ENCODE data around the gene ALG3.

ALG3 gene

GRCh38 chr3:184248454-184249411 is at the start of gene ALG3:
Gene ALG3, minus strand, starts transcription at chr3:184248962. Its CDS starts 22 bp downstream, at chr3:184248940.
- DNase-seq (ENCODE audit: low read depth in 2 of 2) = peak; percentile 93 to 94

GRCh38 chr3:184296616-184297015 is 47.9 kb upstream of the ALG3 start:
- no peak overlapping the region for H3K4me3 ChIP-seq (replicated peaks in 1 of 2; ENCODE audit: low read depth in 2 of 2, low read length in 2 of 2)
- no peak for TF ChIP-seq CTCF (IDR thresholded peaks at IDR 0.05; ENCODE audit: low read depth, low read length)
- no peak for DNase-seq (ENCODE audit: low read depth in 2 of 2)

More at GRCh38 chr3:184248454-184249411, at the start of gene ALG3:
- TF ChIP-seq CTCF (IDR thresholded peaks at IDR 0.05; ENCODE audit: low read depth, low read length) = no peak
- peak within 1 kb of the TSS; percentile 97 for H3K4me3 ChIP-seq (replicated peaks in 1 of 2; ENCODE audit: low read depth in 2 of 2, low read length in 2 of 2)

- DNase-seq (ENCODE audit: low read depth in 2 of 2) = no peak
- TF ChIP-seq CTCF (IDR thresholded peaks at IDR 0.05; ENCODE audit: low read depth, low read length) = no peak
- H3K4me3 ChIP-seq (replicated peaks in 1 of 2; ENCODE audit: low read depth in 2 of 2, low read length in 2 of 2) = no peak overlapping the region
Observed at GRCh38 chr3:184295771-184296170, 47.0 kb upstream of the ALG3 start.

- TF ChIP-seq CTCF (IDR thresholded peaks at IDR 0.05; ENCODE audit: low read depth, low read length) = no peak
- H3K4me3 ChIP-seq (replicated peaks in 1 of 2; ENCODE audit: low read depth in 2 of 2, low read length in 2 of 2) = no peak overlapping the region
- no peak for DNase-seq (ENCODE audit: low read depth in 2 of 2)
Observed at GRCh38 chr3:184291738-184292445, 43.1 kb upstream of the ALG3 start.

- no peak overlapping the region for H3K4me3 ChIP-seq (replicated peaks in 1 of 2; ENCODE audit: low read depth in 2 of 2, low read length in 2 of 2)
- no peak for DNase-seq (ENCODE audit: low read depth in 2 of 2)
- TF ChIP-seq CTCF (IDR thresholded peaks at IDR 0.05; ENCODE audit: low read depth, low read length) = no peak
Observed at GRCh38 chr3:184291044-184291737, 42.4 kb upstream of the ALG3 start.

GRCh38 chr3:184290331-184290730 is 41.6 kb upstream of the ALG3 start:
- TF ChIP-seq CTCF (IDR thresholded peaks at IDR 0.05; ENCODE audit: low read depth, low read length) = no peak
- no peak overlapping the region for H3K4me3 ChIP-seq (replicated peaks in 1 of 2; ENCODE audit: low read depth in 2 of 2, low read length in 2 of 2)
- no peak for DNase-seq (ENCODE audit: low read depth in 2 of 2)

All from cardiac fibroblast (primary cell).